Lung microvascular endothelial cell (primary cell): ENCODE data around the gene TEN1. TPM values are rescaled to one million over a fixed set of nuclear protein-coding genes. Genes with fewer than 3 reads are reported as not detected.

Experiments used
- DNase-seq, 2 donors: peaks; one replicate each; pipeline versions ENCODE4 v3.0.0 to v3.0.0-alpha.2; 2010; ENCODE audit warnings: low read depth in 2 of 2
- total RNA-seq: library from RNA; depleted of rRNA; stranded (reverse); fragments of >200 nt; gene quantifications from 2 replicates; pipeline ENCODE4 v1.2.1, GENCODE V29; 2014

Gene TEN1
- total RNA-seq, 1 donor from 2014 or later, result 16.1 TPM

- DNase-seq, result peak; percentile 76 to 82
Observed at GRCh38 chr17:76005263-76006149, 26.5 kb downstream of the TEN1 start.

- DNase-seq, result no peak
Observed at GRCh38 chr17:76007131-76007849, 28.2 kb downstream of the TEN1 start.

GRCh38 chr17:76007850-76008165 is 28.8 kb downstream of the TEN1 start:
- DNase-seq, result no peak

GRCh38 chr17:76008208-76008607 is 29.2 kb downstream of the TEN1 start:
- DNase-seq, result no peak

GRCh38 chr17:76008630-76009425 is 29.8 kb downstream of the TEN1 start:
- DNase-seq, result no peak

- DNase-seq, result no peak
Observed at GRCh38 chr17:76009447-76009846, 30.4 kb downstream of the TEN1 start.

- DNase-seq, result no peak
Observed at GRCh38 chr17:76009969-76010661, 31.1 kb downstream of the TEN1 start.

GRCh38 chr17:76011951-76012350 is 32.9 kb downstream of the TEN1 start:
- no peak for DNase-seq

GRCh38 chr17:76013377-76013932 is 34.4 kb downstream of the TEN1 start:
- DNase-seq, result no peak

- peak; percentile 73 to 86 for DNase-seq
Observed at GRCh38 chr17:76014100-76014924, 35.3 kb downstream of the TEN1 start.

GRCh38 chr17:76014925-76015261 is 35.9 kb downstream of the TEN1 start:
- no peak for DNase-seq

- DNase-seq, result no peak
Observed at GRCh38 chr17:76017481-76018339, 38.7 kb downstream of the TEN1 start.

- no peak for DNase-seq
Observed at GRCh38 chr17:76018340-76018680, 39.3 kb downstream of the TEN1 start.

GRCh38 chr17:76018801-76019200 is 39.8 kb downstream of the TEN1 start:
- DNase-seq, result no peak

- no peak for DNase-seq
Observed at GRCh38 chr17:76019833-76020467, 40.9 kb downstream of the TEN1 start.

- DNase-seq, result no peak
Observed at GRCh38 chr17:76022285-76022684, 43.2 kb downstream of the TEN1 start.

- no peak for DNase-seq
Observed at GRCh38 chr17:76022973-76023899, 44.2 kb downstream of the TEN1 start.

- DNase-seq, result no peak
Observed at GRCh38 chr17:76023900-76024237, 44.8 kb downstream of the TEN1 start.
